Kidney epithelial cell (primary cell): Measurements from ENCODE around the gene TRAF1. TPM values are rescaled to one million over a fixed set of nuclear protein-coding genes. Genes with fewer than 3 reads are reported as not detected.

ENCODE experiments used
- DNase-seq: peaks from one replicate; pipeline ENCODE4 v3.0.0-alpha.2; 2010; ENCODE audit warnings: low read depth
- H3K27me3 ChIP-seq: 2 replicates; pipeline ENCODE4 v1.6.0; 2011; ENCODE audit warnings: low read length; ENCODE audit not compliant: control insufficient read depth, insufficient read depth
- H3K36me3 ChIP-seq: 2 replicates; pipeline ENCODE4 v1.5.1; 2011; ENCODE audit warnings: low read length; ENCODE audit not compliant: control insufficient read depth, insufficient read depth
- H3K4me3 ChIP-seq: 2 replicates; pipeline ENCODE4 v1.5.1; 2011; ENCODE audit warnings: low read depth, mild to moderate bottlenecking, control low read depth, low read length
- CTCF ChIP-seq: IDR thresholded peaks from 2 replicates; pipeline ENCODE4 v1.5.1; 2011; ENCODE audit warnings: mild to moderate bottlenecking, moderate library complexity, low read length, control low read depth, inconsistent platforms; ENCODE audit not compliant: insufficient read depth, poor library complexity, severe bottlenecking
- total RNA-seq: library from RNA; depleted of rRNA; stranded (reverse); fragments of >200 nt; gene quantifications from 2 replicates; pipeline ENCODE4 v1.2.3, GENCODE V29; 2015

Gene TRAF1
- total RNA-seq, 1 donor from 2014 or later, result 7.5 TPM

GRCh38 chr9:120934281-120934680, 7.7 kb upstream of the TRAF1 start:
- Histone ChIP-seq H3K4me3 (no peak overlapping the region), H3K27me3 (no peaks in the 10 kb centered on the region), H3K36me3 (no peaks in the 10 kb centered on the region)
- no peak for TF ChIP-seq CTCF
- no peak for DNase-seq

- H3K4me3 ChIP-seq, result no peak overlapping the region
- no peaks in the 10 kb centered on the region for H3K36me3 ChIP-seq
- H3K27me3 ChIP-seq, result no peaks in the 10 kb centered on the region
- no peak for DNase-seq
- TF ChIP-seq CTCF, result no peak
These were observed 6.9 kb upstream of the TRAF1 start for GRCh38 chr9:120933310-120934055.

- no peak overlapping the region for H3K4me3 ChIP-seq
- H3K36me3 ChIP-seq, result no peaks in the 10 kb centered on the region
- DNase-seq, result no peak
- TF ChIP-seq CTCF, result no peak
- H3K27me3 ChIP-seq, result no peaks in the 10 kb centered on the region
These were observed 5.7 kb upstream of the TRAF1 start for GRCh38 chr9:120932086-120932823.

GRCh38 chr9:120931231-120932085, 4.9 kb upstream of the TRAF1 start:
- H3K4me3 ChIP-seq, result no peak overlapping the region
- H3K27me3 ChIP-seq, result no peaks in the 10 kb centered on the region
- no peak for TF ChIP-seq CTCF
- DNase-seq, result no peak
- no peaks in the 10 kb centered on the region for H3K36me3 ChIP-seq

GRCh38 chr9:120929229-120929791, 2.7 kb upstream of the TRAF1 start:
- Histone ChIP-seq H3K4me3 (peak overlapping the region; percentile 45), H3K36me3 (no peaks in the 10 kb centered on the region), H3K27me3 (no peaks in the 10 kb centered on the region)
- no peak for DNase-seq
- no peak for TF ChIP-seq CTCF
